CD1c-positive myeloid dendritic cell (primary cell): ENCODE measurements around the gene RASSF4.

Source experiments
- DNase-seq: peaks from one replicate; pipeline ENCODE4 v3.0.0-alpha.2; 2016; ENCODE audit errors: extremely low spot score

The RASSF4 gene

DNA sequence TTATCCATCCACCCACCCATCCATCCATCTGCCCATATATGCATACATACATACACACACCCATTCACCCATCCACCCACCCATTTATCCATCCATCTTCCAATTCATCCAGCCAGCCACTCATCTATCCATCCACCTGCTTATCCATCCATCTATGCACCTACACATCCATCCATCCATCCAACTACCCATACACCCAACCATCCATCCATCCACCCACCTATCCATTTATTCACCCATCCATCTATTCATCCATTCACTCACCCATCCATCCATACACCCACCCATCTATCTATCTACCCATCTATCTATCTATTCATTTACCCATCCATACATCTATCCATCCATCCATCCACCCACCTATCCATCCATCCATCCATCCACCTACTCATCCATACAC lies 31.1 kb upstream of the RASSF4 start:
- no peak for DNase-seq

DNA sequence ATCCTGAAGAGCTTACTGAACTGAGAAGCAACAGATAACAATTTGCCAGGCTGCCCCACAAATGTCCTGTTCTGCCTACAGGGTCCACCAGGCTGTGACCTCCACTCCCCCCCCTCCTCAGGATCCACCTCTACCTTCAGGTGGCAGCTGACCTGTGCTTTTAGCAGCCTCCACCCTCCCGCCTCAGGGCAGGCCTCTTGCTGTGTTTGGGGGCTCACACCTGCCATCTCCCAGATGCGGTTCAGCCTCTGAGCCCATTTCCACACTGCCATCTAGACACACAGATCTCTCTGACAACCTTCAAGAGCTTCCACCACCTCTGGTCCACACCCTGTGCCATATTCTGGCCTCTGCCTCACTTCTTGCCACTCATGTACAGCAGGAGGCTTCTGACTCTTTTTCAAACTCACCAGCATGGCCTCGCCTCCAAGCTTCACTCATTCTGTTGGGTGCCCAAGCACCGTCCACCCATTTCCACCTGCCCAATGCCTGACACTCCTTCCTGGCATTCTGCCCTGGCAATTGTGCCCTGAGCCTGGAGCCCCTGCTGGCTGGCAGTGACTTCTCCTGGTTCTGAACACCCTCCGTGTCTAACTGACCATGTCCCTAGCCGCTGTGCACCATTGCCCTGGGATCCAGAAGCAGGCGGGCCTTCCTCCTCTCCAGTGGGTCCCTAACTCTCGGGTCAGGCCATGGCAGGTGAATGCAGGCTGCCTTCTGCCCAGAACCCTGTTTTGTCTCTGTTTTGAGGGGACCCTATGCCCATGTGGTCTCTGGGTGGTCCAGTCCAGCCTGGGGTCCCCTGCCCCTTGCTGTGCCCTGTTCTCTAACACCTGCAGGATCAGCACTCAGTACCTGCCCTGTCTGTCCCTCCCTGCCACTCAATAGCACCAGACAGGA lies 30.0 kb upstream of the RASSF4 start:
- DNase-seq = no peak

DNA sequence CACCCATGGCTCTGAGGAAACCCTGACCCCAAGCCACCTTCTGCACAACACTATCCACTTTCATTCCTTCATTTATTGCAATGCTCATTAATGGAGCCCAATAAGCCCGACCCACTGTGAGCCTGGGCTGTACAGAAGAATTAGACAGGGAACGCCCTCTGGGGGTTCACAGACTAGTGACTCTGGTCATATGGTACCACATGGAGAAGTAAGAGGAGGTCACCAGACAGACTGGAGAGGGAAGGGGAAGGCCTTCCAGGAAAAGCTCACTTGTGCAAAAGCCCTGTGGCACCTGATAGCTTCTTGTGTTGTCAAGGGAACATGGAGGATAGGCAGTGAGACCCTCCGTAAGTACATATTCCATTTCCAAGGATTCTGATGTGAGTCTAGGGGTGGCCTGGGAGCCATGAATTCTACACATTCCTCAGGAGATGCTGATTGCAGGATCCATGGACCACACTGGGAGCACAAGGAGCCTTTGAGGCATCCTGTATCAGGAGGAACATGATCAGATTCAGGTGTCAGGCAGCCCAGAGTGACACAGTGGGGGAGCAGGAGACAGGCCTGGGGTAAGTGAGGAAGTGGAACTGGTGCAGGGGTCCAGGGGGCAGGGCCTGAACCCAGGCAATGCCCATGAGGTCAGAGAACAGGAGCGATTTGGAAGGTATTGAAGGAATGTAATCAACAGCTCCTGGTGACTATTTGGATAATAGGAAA lies 28.5 kb upstream of the RASSF4 start:
- DNase-seq = no peak

DNA sequence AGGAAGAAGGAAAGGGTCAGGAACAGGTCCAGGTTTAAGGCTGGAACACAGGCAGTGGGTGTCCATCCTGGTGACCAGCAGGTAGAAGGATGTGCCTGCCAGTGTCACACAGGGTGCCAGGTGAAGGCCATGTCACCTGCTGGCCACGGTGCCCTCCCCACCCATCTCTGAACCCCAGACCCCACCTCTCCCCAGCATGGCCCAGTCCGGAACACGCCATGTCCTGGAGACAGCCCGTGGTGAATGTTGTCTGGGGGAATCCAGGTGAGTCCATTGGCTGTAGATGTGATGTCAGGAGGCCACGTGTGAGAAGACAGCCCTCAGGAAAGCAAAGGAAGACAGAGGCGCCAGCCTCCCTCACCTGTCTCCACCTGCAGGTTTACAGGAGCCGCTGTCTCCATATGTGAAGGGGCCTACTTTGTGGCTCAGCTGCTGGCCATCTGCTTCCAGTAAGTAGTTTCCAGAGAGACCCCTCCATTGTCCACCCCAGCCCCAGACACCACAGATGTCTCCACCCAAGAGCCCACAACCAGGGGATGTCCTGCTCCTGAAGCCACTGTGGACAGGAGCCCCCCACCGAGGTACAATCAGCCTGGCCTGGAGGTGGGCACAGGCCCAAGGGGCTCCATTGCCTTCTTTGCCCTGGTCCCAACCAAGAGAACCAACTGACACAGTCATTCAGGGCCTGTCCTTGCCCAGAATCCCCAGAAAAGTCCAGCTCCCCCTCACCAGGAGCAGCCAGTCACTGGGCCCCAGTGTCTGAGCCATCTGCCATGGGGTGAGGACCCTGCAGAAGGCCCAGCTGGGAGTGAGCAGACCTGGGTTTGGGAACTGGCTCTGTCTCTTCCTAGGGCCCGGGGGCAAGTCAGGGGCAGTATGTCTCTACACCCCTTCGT lies 27.7 kb upstream of the RASSF4 start:
- no peak for DNase-seq

DNA sequence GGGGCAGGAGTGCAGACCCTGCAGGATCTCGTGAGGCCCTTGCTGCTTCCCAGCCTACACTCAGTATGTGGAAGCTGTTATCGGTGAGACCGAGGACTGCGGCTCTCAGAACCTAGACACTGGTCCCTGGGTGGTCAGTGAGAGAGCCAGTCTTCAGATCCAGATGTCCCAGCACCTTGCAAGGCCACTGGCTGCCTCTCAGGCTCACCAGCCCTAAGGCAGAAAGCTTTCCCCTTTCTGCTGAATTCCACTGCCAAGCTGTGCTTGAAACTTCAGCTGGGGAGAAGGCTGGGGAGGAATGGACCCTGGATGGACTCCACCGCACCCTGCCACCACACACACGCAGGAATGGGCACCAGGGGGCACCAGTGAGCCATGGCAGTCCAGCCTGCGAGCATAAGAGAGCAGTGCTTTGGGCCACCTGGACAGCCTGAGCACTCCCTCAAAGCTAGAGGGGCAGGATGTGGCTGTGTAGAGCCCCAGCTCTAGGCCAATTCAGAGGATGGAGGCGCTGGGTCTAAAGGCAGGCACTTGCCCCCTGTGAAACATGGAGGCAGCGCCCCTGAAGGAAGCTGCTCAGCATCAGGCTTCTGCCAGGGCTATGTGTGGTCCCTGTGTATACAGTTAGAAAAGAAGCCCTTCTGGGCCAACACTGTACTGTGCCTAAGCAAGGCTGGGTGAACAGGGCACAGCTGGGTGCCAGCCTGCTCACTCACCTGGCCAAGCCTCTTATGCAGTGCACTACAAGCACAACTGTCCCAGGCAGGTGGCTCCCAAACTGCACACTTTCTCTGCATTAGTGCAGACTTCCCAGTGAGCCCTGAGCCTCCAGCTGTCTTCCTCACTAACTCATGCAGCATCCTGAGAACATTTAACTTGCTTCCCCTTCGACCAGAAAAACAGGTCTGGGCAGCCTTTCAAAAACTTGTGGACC lies 26.8 kb upstream of the RASSF4 start:
- DNase-seq = peak; percentile 85

DNA sequence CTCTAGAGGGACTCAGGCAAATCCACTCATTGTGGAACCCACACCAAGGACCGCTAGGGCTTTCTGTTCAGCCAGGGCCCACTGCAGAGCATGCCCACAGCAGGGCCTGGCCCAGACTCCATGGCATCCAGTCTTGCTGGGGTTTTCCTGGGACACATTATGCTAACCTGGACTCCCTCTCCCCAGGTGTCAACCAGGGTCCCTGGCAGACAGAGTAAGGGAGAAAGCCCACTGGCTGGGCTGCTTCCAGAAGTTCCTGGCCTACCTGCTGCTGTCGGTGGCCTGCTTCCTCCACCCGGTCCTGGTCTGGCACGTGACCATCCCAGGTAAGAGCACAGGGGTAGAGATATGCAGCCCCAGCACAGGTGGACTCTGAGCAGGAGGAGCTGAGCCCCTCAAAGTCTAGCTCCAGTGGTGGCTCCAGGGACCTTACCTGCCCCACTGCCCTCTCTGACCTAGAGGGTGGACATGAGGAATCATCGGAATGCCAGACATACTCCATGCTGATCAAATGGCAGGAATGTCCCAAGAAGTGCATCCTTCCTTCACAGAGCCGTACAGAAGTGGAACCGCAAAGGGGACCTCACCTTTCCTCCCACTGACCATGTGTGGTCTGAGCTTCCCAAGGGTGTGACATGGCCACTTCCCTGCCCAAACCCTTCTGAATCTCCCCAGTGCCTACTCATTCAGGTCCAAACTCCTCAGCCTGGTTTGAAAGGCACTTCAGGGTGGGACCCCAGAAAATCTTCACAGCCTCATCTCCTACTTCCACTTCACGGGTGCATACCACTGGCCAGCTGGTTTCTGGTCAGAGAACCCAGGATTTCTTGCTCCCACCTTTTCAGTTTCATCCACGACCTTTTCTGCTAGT lies 25.9 kb upstream of the RASSF4 start:
- no peak for DNase-seq

DNA sequence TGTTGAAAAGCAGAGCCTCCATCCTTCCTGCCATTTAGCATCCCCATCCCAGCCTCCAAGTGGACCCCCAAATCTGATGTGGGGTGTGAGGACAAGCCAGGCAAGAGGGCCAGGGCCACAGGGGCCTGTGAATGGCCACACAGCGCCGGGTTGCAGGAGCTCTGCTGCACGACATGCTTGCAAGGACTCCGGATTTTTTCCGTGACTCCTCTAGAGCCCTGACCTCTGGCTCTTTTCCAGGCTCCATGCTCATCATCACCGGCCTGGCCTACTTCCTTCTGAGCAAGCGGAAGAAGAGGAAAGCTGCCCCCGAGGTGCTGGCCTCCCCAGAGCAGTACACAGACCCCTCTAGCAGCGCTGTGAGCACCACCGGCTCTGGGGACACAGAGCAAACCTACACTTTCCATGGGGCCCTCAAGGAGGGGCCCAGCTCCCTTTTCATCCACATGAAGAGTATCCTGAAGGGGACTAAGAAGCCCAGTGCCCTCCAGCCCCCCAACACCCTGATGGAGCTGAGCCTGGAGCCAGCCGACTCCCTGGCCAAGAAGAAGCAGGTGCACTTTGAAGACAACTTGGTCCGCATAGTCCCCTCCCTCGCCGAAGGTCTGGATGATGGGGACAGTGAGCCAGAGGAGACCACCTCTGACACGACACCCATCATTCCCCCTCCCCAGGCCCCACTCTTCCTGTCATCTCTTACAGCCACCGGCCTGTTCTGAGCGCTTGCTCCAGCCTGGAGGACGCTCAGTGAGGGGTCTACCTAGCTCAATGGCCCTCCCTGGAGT lies 25.0 kb upstream of the RASSF4 start:
- no peak for DNase-seq

DNA sequence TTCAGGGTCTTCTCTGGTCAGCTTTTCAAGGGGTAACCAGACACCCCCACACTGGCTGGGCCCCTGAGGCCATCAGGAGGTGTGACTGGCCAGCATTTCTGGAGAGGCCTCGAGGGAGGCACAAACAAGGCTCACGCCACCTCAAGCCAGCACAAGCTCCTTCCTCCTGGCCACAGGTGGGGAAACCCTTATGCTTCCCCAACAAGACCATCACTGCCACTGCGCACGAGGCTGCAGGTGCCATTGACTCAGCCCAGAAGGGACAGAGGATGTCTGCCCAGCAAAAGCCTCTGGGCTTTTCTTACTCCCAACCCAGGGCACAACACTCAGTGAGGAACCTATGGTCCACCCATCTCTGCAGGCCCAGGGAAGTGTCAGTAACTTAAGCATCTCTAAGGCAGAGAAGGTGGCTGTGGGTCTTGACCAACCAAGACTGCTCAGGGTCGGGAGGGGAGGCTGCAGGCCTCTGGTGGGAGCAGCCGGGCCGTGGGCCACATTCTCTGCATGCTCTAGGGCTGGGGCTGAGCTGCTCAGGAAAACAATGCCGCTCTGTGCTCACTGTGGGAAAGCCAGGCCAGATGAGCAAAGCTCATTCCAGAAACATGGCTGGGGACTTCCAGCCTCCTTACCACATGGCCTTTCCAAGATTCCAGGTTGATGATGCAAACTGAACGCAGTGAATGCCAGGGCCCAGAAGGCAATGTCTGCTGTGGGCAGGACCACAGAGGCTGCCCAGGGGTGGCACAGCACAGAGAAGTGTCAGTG lies 24.2 kb upstream of the RASSF4 start:
- DNase-seq = no peak

DNA sequence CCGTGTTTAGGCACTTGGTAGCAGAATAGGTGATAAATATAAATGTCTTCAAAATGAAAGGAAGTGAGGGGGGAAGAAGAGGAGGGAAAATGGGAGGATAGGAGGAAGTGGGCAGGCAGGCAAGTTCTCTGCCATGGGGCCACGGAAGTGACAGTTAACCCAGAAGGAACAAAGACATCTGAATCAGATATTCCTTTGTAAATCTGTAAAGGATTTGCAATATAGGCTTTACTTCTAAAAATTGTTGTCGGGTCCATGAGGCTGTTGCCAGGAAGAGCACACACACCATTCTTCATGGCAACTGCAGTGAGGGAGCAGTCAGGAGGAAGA lies 23.7 kb upstream of the RASSF4 start:
- no peak for DNase-seq

DNA sequence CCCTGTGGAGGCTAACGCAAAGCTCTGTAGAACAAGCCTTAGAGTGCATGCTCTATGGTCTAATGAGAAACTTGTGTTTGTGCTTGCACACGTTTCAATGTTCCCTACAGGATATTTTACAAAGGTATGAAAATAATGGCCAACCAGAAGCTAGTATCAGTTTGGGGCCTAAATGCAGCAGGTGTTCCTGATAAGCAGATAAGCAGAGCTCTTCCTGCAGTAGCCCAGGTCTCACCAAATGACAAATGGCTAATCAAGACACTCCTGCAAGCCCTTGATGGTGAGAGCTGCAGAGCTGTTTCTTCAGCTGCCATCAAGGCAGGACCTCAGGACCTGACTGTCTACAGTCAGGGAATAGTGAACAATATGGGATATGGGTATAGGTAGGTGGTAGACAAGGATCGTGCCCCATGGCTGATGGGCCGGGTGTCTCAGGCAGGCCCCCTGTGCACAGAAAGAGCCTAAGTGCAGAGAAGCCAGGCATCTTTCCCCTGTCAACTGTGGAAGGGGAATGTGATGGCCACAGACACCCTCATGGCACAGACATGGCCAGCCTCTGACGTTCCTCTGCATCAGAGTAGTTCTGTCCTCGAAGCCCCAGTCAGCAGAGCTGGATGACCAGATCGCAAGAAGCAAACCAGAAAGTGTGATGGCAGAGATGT lies 23.2 kb upstream of the RASSF4 start:
- no peak for DNase-seq

DNA sequence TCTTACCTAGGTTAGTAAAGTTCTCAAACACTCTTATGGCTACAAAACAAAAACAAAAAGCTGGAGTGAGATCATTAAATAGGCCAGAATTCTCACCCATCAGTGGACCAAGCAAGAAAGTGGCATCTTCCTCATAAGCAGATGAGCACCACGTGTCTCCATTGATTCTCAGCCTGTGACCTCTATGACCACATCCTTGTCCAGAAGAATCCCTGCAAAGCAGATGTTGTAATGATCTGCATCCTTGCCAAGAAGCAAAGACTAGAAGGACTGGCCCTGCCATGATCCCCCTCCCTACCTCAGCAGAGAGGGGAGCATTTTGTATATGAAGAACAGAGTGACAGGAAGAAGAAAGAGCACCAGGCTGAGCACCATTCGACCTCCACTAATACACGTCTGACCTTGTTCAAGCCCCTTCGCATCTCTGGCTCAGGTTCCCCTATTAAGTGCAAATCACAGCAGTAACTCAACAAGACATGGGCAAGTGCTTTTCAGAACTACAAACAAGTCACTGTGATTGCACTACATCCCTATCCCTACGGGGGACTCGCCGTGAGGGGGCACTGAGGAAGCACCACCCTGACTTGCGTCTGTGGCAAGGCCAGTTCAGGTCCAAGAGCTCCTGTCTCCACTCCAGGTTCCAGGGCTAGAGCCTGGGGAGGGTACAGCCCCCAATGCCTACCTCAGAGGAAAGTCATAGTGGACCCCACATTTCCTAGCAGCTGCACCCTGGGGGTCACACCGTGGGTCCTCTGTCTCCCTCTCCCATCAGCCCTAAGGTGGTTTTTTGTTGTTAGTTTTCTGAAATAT lies 22.2 kb upstream of the RASSF4 start:
- DNase-seq = peak; percentile 42

DNA sequence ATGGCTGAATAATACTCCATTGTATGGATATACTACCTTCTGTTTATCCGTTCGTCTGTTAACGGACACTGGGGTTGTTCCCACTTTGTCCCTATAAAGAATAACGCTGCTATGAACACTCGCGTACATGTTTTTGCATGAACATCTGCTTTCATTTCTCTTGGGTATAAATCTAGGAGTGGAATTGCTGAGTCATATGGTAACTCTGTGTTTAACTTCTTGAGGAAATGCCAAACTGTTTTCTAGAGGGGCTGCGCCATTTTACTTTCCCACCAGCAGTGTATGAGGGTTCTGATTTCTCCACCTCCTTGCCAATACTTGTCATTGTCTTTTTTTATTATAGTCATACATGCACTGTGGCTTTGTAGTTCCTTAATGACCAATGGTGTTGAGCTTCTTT lies 20.6 kb upstream of the RASSF4 start:
- no peak for DNase-seq

DNA sequence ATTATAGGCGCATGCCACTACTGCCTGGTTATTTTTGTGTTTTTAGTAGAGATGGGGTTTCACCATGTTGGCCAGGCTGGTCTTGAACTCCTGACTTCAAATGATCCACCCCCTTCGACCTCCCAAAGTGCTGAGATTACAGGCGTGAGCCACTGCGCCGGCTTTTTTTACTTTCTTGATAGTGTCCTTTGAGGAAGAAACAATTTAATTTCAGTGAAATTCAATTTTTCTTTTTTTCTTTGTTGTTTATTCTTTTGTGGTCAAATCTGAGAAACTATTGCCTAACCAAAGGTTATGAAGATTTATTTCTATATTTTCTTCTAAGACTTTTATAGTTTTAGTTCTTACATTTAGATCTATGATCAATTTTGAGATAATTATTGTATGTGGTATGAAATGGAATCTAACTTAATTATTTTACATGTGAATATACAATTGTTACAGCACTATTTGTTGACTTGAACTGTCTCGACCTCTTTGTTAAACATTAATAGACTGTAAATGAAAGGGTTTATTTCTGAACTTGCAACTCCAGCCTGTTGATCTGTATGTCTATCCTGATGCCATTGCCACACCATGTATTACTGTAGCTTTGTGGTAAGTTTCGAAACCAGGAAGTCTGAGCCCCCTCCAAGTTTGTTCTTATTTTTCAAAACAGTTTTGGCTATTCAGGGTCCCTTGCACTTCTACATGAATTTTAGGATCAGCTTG lies 19.8 kb upstream of the RASSF4 start:
- peak; percentile 58 for DNase-seq

DNA sequence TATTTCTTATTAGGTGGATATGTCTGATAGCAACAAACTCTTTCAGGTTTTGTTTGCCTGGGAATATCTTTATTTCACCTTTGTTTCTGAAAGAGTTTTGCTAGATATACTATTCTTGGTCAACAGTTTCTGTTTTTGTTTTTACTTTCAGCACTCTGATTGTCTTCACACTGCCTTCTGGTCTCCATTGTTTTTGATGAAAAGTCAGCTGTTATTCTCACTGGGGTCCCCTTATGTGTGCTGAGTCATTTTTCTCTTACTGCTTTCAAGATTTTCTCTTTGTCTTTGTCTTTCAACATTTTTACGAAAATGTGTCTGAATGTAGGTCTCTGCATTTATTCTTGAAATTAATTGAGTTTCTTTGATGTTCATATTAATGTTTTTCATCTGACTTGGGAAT lies 15.2 kb upstream of the RASSF4 start:
- DNase-seq = no peak

DNA sequence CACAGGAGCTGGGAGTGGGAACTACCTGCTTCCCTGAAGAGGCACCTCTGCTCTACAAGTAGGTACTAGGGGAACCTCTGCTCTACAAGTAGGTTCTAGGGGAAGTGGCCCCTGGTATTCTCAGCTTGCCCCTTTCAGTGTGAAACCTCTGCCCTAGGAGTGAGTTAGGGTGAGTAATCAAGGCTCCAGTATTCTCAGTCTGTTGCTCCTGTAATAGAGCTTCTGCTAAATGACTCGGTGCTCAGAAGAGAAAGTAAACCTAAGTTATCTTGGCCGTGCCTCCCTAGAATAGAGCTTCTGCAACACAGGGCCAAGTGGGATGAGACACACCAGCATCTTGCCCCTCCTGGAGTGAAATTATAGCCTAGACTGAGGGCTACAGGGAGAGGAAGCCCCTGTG lies 13.4 kb upstream of the RASSF4 start:
- peak; percentile 56 for DNase-seq

DNA sequence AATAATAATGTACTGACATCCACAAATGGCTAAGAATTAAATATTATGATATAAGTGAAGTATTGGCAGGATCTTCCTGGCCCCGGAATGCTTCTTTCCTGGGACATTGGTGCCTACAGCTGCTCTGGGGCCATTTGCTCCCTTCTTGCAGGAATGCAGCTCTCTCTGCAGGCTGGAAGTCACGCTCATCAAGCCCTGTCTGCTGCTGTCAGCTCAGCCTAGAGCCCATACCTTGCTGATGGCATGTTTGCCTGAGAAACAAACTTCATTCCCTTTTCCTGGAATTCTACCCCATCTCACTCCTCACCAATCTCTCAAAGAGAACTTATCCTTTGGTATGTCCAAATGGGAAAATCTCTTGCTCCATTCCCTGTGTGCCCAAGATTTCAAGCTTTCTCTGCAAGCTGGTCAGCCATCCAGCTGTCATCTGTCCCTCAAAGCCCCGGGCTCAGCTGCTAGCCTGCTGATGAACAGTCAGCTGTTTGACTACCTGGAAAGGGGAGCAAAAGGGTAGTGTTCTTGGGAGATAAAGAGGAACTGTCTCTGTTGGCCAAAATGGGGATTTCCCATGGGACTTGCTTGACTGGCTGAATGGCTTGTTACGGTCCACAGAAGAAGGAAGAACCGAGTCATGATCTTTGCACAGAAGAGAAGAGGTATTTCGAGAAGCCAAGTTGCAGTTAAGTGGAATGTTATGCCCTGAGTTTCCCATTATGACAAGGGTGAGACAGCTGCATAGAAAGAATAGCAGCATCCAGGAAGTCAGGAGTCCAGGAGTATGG lies 12.0 kb upstream of the RASSF4 start:
- DNase-seq = peak; percentile 89
